Nephron (organoid): ENCODE measurements around the gene PARVB.
"Not testable (repeated sequence)": the region's sequence is repeated elsewhere in the genome, so short reads cannot be mapped to it uniquely, and the experiment has no call there.

Experiments
- H3K27ac Mint-ChIP-seq, 3 experiments: 2 replicates each; pipeline ENCODE4 v1.8.0; 2020; ENCODE audit warnings: mixed read lengths in 3 of 3, mild to moderate bottlenecking in 2 of 3, moderate library complexity in 1 of 3
- H3K27me3 Mint-ChIP-seq: 2 replicates; pipeline ENCODE4 v1.8.0; 2021; ENCODE audit warnings: low read depth, mild to moderate bottlenecking, moderate library complexity, mixed read lengths
- H3K36me3 Mint-ChIP-seq: 2 replicates; pipeline ENCODE4 v1.8.0; 2020; ENCODE audit warnings: low read depth, mixed read lengths
- H3K4me1 Mint-ChIP-seq: 2 replicates; pipeline ENCODE4 v1.8.0; 2020; ENCODE audit warnings: mixed read lengths
- H3K4me3 Mint-ChIP-seq, 3 experiments: 2 replicates each; pipeline ENCODE4 v1.8.0; 2020; ENCODE audit warnings: mild to moderate bottlenecking in 3 of 3, mixed read lengths in 3 of 3, moderate library complexity in 2 of 3
- H3K9me3 Mint-ChIP-seq: 2 replicates; pipeline ENCODE4 v1.8.0; 2020; ENCODE audit warnings: mixed read lengths
- TF ChIP-seq, protein P1 (sequence below), 3 experiments: fragments of 200-600 bp; sonication (generic); IDR thresholded peaks; one replicate each; pipeline ENCODE4 v1.5.0; 2021; ENCODE audit warnings: antibody characterized with exemption in 3 of 3; ENCODE audit not compliant: unreplicated experiment in 3 of 3

The PARVB gene

DNA sequence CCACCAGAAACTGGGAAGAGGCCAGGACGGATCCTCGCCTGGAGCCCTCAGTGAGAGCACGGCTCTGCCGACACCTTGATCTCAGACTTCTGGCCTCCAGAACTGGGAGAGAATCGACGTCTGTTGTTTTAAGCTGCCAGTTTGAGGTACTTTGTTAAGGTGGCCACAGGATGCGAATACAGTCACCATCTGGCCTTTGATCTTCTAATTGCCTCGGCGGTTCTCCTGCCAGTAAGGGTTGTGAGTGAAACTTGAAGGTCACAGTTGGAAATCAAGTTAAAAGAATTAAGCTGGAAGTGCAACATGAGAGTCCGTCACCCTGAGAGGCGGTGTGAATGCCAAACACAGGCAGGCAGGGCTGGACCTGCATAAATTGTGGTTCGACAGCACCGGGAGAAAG is 27.9 kb downstream of the PARVB start:
- H3K27ac Mint-ChIP-seq, result peak overlapping the region in 2 of 3 experiments; percentile 53 to 54
- TF ChIP-seq, protein P1, sequence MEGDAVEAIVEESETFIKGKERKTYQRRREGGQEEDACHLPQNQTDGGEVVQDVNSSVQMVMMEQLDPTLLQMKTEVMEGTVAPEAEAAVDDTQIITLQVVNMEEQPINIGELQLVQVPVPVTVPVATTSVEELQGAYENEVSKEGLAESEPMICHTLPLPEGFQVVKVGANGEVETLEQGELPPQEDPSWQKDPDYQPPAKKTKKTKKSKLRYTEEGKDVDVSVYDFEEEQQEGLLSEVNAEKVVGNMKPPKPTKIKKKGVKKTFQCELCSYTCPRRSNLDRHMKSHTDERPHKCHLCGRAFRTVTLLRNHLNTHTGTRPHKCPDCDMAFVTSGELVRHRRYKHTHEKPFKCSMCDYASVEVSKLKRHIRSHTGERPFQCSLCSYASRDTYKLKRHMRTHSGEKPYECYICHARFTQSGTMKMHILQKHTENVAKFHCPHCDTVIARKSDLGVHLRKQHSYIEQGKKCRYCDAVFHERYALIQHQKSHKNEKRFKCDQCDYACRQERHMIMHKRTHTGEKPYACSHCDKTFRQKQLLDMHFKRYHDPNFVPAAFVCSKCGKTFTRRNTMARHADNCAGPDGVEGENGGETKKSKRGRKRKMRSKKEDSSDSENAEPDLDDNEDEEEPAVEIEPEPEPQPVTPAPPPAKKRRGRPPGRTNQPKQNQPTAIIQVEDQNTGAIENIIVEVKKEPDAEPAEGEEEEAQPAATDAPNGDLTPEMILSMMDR (IDR thresholded peaks at IDR 0.05; ENCODE audit: unreplicated experiment in 3 of 3), result no peak

DNA sequence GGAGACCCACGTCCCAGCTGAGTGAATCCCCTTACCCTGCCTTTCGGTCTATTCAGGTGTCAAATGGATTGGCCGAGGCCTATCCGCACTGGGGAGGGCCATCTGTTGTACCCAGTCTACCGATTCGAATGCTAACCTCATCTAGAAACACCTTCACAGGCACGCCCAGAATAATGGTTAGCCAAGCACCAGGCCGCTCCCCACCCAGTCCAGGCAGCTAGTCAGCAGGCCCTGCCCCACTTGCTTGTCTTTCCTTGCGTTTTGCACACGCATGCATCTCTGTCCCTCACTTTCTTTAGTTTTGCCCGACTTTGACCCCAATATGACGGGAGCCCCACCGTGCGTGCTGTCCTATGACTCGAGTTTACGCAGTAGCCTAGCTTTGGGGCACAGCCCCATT is 31.7 kb downstream of the PARVB start:
- Mint-ChIP-seq H3K36me3 (no peaks in the 10 kb centered on the region), H3K4me3 (no peak overlapping the region), H3K27me3 (peaks cover 5% of the 10 kb centered on the region), H3K4me1 (peaks cover 35% of the 10 kb centered on the region), H3K27ac (no peak overlapping the region), H3K9me3 (peaks cover 4% of the 10 kb centered on the region)
- TF ChIP-seq, protein P1 (IDR thresholded peaks at IDR 0.05; ENCODE audit: unreplicated experiment in 3 of 3), result no peak

More for the DNA sequence above, 27.9 kb downstream of the PARVB start:
- H3K4me3 Mint-ChIP-seq, result no peak overlapping the region
- H3K4me1 Mint-ChIP-seq, result peaks cover 32% of the 10 kb centered on the region
- H3K36me3 Mint-ChIP-seq, result no peaks in the 10 kb centered on the region
- peaks cover 5% of the 10 kb centered on the region for H3K27me3 Mint-ChIP-seq
- no peaks in the 10 kb centered on the region for H3K9me3 Mint-ChIP-seq

DNA sequence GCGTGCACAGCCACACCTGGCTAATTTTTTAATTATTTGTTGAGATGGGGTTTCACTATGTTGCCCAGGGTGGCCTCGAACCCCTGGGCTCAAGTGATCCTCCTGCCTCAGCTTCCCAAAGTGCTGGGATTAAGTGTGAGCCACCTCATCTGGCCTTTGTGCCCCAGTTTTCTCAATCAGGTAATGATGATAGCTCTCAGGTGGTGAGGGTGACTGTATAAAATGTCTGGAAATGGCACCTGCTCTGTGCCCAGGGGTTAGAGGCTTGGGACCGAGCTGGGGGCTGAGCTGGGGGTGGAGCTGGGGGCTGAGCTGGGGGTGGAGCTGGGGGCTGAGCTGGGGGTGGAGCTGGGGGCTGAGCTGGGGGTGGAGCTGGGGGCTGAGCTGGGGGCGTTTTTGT is 32.5 kb downstream of the PARVB start:
- H3K4me3 Mint-ChIP-seq, result not testable (repeated sequence)

DNA sequence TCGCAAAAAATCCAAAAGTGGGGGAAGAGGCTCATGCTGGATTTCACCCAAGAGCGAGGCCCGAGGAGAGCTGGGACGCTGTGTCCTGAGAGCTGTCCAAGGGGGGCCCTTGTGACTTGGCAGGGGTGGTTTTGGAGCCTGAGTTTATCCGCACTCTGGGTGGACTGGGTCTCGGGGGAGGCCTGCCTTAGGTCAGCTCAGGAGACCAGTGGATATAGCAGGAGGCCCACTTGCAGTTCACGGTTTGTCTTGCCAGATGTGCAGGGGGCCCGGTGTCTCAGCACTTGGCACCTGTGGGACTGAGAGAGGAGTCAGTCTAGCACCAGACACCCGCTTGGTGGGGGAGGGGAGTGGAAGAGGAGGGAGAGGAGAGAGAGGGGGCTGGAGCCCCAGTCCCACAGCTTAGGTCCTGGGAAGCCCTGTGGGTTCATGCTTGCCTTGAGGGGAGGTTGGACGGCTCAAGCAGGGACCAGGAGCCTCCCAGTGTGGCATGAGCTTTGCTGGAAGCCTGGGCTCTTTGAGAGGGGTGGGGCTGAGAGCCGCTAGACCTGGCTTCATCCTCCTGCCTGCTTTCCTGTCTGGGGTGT is 33.4 kb downstream of the PARVB start:
- Mint-ChIP-seq H3K9me3 (peaks cover 4% of the 10 kb centered on the region), H3K4me1 (peaks cover 23% of the 10 kb centered on the region), H3K27ac (peak overlapping the region in 2 of 3 experiments; percentile 71 to 72), H3K27me3 (no peaks in the 10 kb centered on the region), H3K36me3 (no peaks in the 10 kb centered on the region), H3K4me3 (peak overlapping the region in 1 of 3 experiments; percentile 17)
- TF ChIP-seq, protein P1 (IDR thresholded peaks at IDR 0.05; ENCODE audit: unreplicated experiment in 3 of 3), result no peak

More for the DNA sequence above, 32.5 kb downstream of the PARVB start:
- H3K27me3 Mint-ChIP-seq, H3K9me3 Mint-ChIP-seq, H3K36me3 Mint-ChIP-seq: not testable (repeated sequence)
- Mint-ChIP-seq H3K27ac (peak overlapping the region in 2 of 3 experiments; percentile 71 to 72), H3K4me1 (peaks cover 28% of the 10 kb centered on the region)

DNA sequence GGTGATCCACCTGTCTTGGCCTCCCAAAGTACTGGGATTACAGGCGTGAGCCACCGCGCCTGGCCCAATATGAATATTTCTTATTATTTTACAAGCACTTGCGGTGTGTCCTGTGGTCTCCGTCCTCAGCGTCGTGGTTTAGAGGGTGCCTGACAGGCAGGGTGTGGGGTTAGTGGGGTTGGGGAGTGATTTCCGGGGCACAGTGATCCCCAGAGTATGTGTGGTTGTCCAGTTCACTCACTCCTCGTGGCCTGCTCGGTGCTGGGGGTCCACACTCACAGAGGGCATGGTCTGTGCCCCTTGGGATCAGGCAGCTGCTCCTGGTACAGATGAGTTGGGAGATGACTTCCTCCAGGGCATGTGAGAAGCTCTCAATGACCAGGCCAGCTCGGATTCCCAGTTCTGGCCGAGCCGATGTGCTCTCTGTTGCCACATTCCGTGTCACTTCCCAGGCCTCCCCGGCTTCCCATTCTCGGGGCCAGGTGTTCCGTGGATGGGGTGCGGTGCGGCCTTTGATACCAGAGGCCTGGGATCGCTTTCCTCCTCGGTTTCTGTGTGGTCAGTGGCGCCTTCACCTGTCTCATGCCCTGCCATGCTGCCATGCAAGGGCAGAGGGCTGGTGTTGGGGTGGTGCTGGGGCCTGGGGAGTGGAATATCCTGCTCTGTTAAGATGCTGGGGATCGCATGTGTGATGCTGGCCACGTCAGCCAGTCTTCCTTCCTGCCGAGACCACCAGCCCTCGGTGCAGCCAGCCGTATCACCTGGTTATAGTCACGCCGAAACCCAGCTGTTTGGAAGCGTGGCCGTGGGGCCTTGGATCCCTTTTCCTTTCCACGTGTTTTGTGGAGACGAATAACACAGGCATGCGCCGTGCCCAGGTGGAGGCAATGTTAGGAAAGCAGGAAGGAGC is 39.6 kb downstream of the PARVB start:
- H3K36me3 Mint-ChIP-seq, result no peaks in the 10 kb centered on the region
- H3K27ac Mint-ChIP-seq, result no peak overlapping the region
- H3K9me3 Mint-ChIP-seq, result peaks cover 4% of the 10 kb centered on the region
- H3K27me3 Mint-ChIP-seq, result peaks cover 6% of the 10 kb centered on the region
- no peak overlapping the region for H3K4me3 Mint-ChIP-seq
- peaks cover 9% of the 10 kb centered on the region for H3K4me1 Mint-ChIP-seq
- TF ChIP-seq, protein P1 (IDR thresholded peaks at IDR 0.05; ENCODE audit: unreplicated experiment in 3 of 3), result no peak

DNA sequence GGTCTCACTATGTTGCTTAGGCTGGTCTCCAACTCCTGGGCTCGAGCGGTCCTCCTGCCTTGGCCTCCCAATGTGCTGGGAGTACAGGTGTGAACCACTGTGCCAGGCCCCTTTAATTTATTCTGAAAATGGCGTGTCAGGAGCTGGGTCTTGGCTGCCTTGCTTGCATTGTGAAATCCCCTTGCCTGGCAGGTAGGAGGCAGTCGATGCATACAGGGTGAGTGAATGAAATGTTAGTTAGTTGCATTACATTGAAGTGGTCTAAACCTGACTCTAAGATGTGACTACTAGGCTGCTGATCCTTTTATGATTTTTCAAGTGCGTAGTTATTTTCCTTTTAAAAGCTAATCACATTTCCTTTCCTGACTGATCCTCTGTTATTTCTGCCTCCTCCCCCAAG is 42.9 kb downstream of the PARVB start:
- Mint-ChIP-seq H3K4me3 (no peak overlapping the region), H3K9me3 (no peaks in the 10 kb centered on the region), H3K27me3 (peaks cover 8% of the 10 kb centered on the region), H3K27ac (no peak overlapping the region), H3K4me1 (peaks cover 12% of the 10 kb centered on the region), H3K36me3 (no peaks in the 10 kb centered on the region)
- TF ChIP-seq, protein P1 (IDR thresholded peaks at IDR 0.05; ENCODE audit: unreplicated experiment in 3 of 3), result peak in 1 of 3 experiments; percentile 8
